Measurements from ENCODE around the gene HNRNPUL2.

The HNRNPUL2 gene

GRCh38 chr11:62715150-62716130 is 11.8 kb downstream of the HNRNPUL2 start:
- Histone ChIP-seq H3K9ac (ENCODE audit: low read depth, low read length) (no peak overlapping the region), H3K36me3 (ENCODE audit: insufficient read depth, low read length) (peaks cover 93% of the 10 kb centered on the region), H3K9me3 (ENCODE audit: insufficient read depth, low read length, severe bottlenecking) (no peaks in the 10 kb centered on the region), H2AFZ (ENCODE audit: low read depth, low read length) (no peak overlapping the region), H3K4me2 (ENCODE audit: insufficient read depth, low read length) (no peak overlapping the region), H3K4me3 (ENCODE audit: low read depth in 1 of 2, low read length in 2 of 2) (no peak overlapping the region), H3K79me2 (ENCODE audit: insufficient read depth, low read length) (peaks cover 60% of the 10 kb centered on the region), H3K27ac (ENCODE audit: low read length) (no peak overlapping the region), H3K4me1 (ENCODE audit: insufficient read depth, low read length) (peaks cover 14% of the 10 kb centered on the region), H4K20me1 (ENCODE audit: insufficient read depth, low read length) (no peaks in the 10 kb centered on the region), H3K27me3 (ENCODE audit: insufficient read depth, low read length, poor library complexity) (no peaks in the 10 kb centered on the region)
- no peak for DNase-seq
- TF ChIP-seq, protein P1, sequence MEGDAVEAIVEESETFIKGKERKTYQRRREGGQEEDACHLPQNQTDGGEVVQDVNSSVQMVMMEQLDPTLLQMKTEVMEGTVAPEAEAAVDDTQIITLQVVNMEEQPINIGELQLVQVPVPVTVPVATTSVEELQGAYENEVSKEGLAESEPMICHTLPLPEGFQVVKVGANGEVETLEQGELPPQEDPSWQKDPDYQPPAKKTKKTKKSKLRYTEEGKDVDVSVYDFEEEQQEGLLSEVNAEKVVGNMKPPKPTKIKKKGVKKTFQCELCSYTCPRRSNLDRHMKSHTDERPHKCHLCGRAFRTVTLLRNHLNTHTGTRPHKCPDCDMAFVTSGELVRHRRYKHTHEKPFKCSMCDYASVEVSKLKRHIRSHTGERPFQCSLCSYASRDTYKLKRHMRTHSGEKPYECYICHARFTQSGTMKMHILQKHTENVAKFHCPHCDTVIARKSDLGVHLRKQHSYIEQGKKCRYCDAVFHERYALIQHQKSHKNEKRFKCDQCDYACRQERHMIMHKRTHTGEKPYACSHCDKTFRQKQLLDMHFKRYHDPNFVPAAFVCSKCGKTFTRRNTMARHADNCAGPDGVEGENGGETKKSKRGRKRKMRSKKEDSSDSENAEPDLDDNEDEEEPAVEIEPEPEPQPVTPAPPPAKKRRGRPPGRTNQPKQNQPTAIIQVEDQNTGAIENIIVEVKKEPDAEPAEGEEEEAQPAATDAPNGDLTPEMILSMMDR (IDR thresholded peaks at IDR 0.05; ENCODE audit: borderline replicate concordance, extremely low read depth, low read length, poor library complexity, severe bottlenecking): peak; percentile 23
- TF ChIP-seq EZH2 (IDR thresholded peaks at IDR 0.05; ENCODE audit: borderline replicate concordance, low read depth, low read length, severe bottlenecking): no peak
- ATAC-seq (ENCODE audit: insufficient read depth, low read depth): peak; percentile 38; the same call in 1 of the 3 replicates

DNA sequence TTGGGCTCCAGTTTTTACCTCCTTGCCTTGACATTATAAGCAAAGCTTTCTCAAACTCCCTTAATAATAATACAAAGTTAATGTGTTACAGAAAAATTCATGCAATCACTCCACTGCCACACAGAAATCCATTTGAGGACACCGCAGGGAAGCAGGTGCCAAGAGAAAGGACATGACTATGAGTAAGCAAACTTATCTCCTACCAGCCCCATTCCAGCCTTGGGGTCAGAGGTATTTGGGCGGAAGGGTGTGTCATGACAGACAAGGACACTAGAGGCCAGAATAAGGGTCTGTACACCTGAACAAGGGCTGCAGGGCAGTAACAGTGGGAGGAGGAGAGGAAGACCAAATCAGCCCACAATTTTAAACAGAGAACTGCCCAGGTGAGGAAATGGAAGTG is 13.9 kb downstream of the HNRNPUL2 start:
- H4K20me1 ChIP-seq (ENCODE audit: insufficient read depth, low read length): no peaks in the 10 kb centered on the region
- H3K9me3 ChIP-seq (ENCODE audit: insufficient read depth, low read length, severe bottlenecking): no peaks in the 10 kb centered on the region
- TF ChIP-seq, protein P1 (IDR thresholded peaks at IDR 0.05; ENCODE audit: borderline replicate concordance, extremely low read depth, low read length, poor library complexity, severe bottlenecking): peak; percentile 6
- no peak for TF ChIP-seq EZH2 (IDR thresholded peaks at IDR 0.05; ENCODE audit: borderline replicate concordance, low read depth, low read length, severe bottlenecking)
- H2AFZ ChIP-seq (ENCODE audit: low read depth, low read length): no peak overlapping the region
- DNase-seq: no peak
- peaks cover 29% of the 10 kb centered on the region for H3K4me1 ChIP-seq (ENCODE audit: insufficient read depth, low read length)
- no peaks in the 10 kb centered on the region for H3K27me3 ChIP-seq (ENCODE audit: insufficient read depth, low read length, poor library complexity)
- no peak overlapping the region for H3K27ac ChIP-seq (ENCODE audit: low read length)
- no peak overlapping the region for H3K9ac ChIP-seq (ENCODE audit: low read depth, low read length)
- no peak overlapping the region for H3K4me2 ChIP-seq (ENCODE audit: insufficient read depth, low read length)
- no peak for ATAC-seq (ENCODE audit: insufficient read depth, low read depth)
- peaks cover 80% of the 10 kb centered on the region for H3K36me3 ChIP-seq (ENCODE audit: insufficient read depth, low read length)
- no peak overlapping the region for H3K4me3 ChIP-seq (ENCODE audit: low read depth in 1 of 2, low read length in 2 of 2)
- peaks cover 49% of the 10 kb centered on the region for H3K79me2 ChIP-seq (ENCODE audit: insufficient read depth, low read length)

DNA sequence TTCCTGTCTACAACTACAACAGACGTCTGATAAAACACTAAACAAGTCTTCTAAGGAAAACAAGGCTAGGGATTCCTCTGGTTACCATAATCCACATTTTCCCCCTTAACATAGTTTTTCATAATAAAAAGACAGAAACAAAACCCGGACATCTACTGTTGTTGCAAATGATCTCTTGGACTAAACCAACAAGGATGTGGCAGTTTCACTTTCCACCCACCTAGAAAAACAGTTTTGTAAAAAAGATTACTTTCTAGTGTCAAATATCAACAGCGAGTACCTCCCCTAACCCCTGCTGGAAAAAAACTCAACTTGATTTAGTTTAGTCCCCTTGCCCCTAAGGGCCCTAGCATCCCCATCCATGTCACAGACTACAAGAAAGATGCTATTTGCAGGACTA is 14.4 kb downstream of the HNRNPUL2 start:
- DNase-seq (no peak), ATAC-seq (ENCODE audit: insufficient read depth, low read depth) (no peak)
- Histone ChIP-seq H3K27me3 (ENCODE audit: insufficient read depth, low read length, poor library complexity) (no peaks in the 10 kb centered on the region), H3K79me2 (ENCODE audit: insufficient read depth, low read length) (peaks cover 49% of the 10 kb centered on the region), H3K4me1 (ENCODE audit: insufficient read depth, low read length) (peaks cover 32% of the 10 kb centered on the region), H3K9ac (ENCODE audit: low read depth, low read length) (no peak overlapping the region), H3K4me3 (ENCODE audit: low read depth in 1 of 2, low read length in 2 of 2) (no peak overlapping the region), H3K36me3 (ENCODE audit: insufficient read depth, low read length) (peaks cover 75% of the 10 kb centered on the region), H3K4me2 (ENCODE audit: insufficient read depth, low read length) (no peak overlapping the region), H2AFZ (ENCODE audit: low read depth, low read length) (no peak overlapping the region), H3K9me3 (ENCODE audit: insufficient read depth, low read length, severe bottlenecking) (no peaks in the 10 kb centered on the region), H3K27ac (ENCODE audit: low read length) (no peak overlapping the region), H4K20me1 (ENCODE audit: insufficient read depth, low read length) (no peaks in the 10 kb centered on the region)
- no peak for TF ChIP-seq EZH2 (IDR thresholded peaks at IDR 0.05; ENCODE audit: borderline replicate concordance, low read depth, low read length, severe bottlenecking)
- TF ChIP-seq, protein P1 (IDR thresholded peaks at IDR 0.05; ENCODE audit: borderline replicate concordance, extremely low read depth, low read length, poor library complexity, severe bottlenecking): no peak
